Muscle of leg (tissue), 11 donors: ENCODE results near the gene ASH1L. TPM values are rescaled to one million over a fixed set of nuclear protein-coding genes. Genes with fewer than 3 reads are reported as not detected.
"Not testable (repeated sequence)": the region's sequence is repeated elsewhere in the genome, so short reads cannot be mapped to it uniquely, and the experiment has no call there.

Experiments used
- DNase-seq: peaks from one replicate; pipeline ENCODE4 v3.0.0; 2013
- H3K27ac ChIP-seq: one replicate; pipeline ENCODE4 v1.5.1; 2013; ENCODE audit warnings: mild to moderate bottlenecking, low read length, control low read depth
- H3K27me3 ChIP-seq: one replicate; pipeline ENCODE4 v1.6.1; 2013; ENCODE audit warnings: low read length; ENCODE audit not compliant: control insufficient read depth, insufficient read depth
- H3K36me3 ChIP-seq: one replicate; pipeline ENCODE4 v1.6.1; 2013; ENCODE audit warnings: low read length; ENCODE audit not compliant: control insufficient read depth, insufficient read depth
- H3K4me1 ChIP-seq: one replicate; pipeline ENCODE4 v1.6.1; 2013; ENCODE audit warnings: low read length; ENCODE audit not compliant: control insufficient read depth, insufficient read depth
- H3K4me3 ChIP-seq: one replicate; pipeline ENCODE4 v1.5.1; 2013; ENCODE audit warnings: low read length, control low read depth
- H3K9me3 ChIP-seq: replicated peaks from 2 replicates; pipeline ENCODE4 v1.6.1; 2013; ENCODE audit warnings: low read depth, low read length; ENCODE audit not compliant: control insufficient read depth
- WGBS: methylation state at CpG from one replicate; pipeline ENCODE4 v1.1.5; 2013; ENCODE audit warnings: missing lambda C conversion rate; ENCODE audit not compliant: insufficient coverage; 5-methylcytosine and 5-hydroxymethylcytosine counted together
- polyA plus RNA-seq, 8 donors: library from polyadenylated mRNA; unstranded; fragments of 120-200 nt; gene quantifications; one replicate each; pipeline versions ENCODE4 v1.2.1 to v1.2.3, GENCODE V29; 2013; ENCODE audit warnings: inconsistent platforms in 1 of 8, low replicate concordance in 1 of 8; ENCODE audit not compliant: insufficient read length in 8 of 8, insufficient read depth in 1 of 8
- total RNA-seq: library from RNA; stranded (reverse); fragments of 120-200 nt; gene quantifications from one replicate; pipeline ENCODE4 v1.2.4, GENCODE V29; 2013

ASH1L gene
- total and polyA plus RNA-seq, 9 donors = 18.4 to 31.5 (median 25.1) TPM

- H3K4me1 ChIP-seq = peaks cover 11% of the 10 kb centered on the region
- no peak overlapping the region for H3K4me3 ChIP-seq
- H3K27ac ChIP-seq = no peak overlapping the region
- WGBS = 43% methylated on average over 6 of the region's 7 CpGs
- H3K36me3 ChIP-seq = no peaks in the 10 kb centered on the region
- H3K9me3 ChIP-seq = no peaks in the 10 kb centered on the region
- no peak for DNase-seq
- H3K27me3 ChIP-seq = peaks cover 49% of the 10 kb centered on the region
Measured at GRCh38 chr1:155297384-155297783, 265.2 kb downstream of the ASH1L start.

DNA sequence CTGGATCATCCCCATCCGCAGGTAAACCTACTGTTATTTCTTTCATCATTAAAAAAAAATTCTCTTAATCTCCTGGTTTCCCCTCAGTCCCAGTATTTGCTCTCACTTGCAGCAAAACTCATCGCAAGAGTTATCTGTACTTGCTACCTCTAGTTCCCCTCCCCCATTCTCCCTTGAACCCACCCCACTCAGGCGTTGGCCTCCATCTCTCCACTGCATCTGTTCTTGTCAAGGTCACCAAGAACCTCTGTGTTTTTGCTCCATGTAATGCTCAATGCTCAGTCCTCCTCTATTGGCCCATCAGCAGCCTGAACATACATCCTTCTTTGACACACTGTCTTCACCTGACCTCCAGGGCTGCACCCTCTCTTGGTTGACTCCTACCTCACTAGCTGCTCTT, 265.9 kb downstream of the ASH1L start:
- no peak for DNase-seq
- no peak overlapping the region for H3K4me3 ChIP-seq
- H3K27me3 ChIP-seq = peaks cover 52% of the 10 kb centered on the region
- WGBS = 80% methylated on average over 3 of the region's 3 CpGs
- H3K4me1 ChIP-seq = peaks cover 11% of the 10 kb centered on the region
- H3K27ac ChIP-seq = no peak overlapping the region
- H3K9me3 ChIP-seq = no peaks in the 10 kb centered on the region
- no peaks in the 10 kb centered on the region for H3K36me3 ChIP-seq

GRCh38 chr1:155295942-155296267, 266.7 kb downstream of the ASH1L start:
- Histone ChIP-seq H3K27ac (no peak overlapping the region), H3K4me3 (no peak overlapping the region), H3K4me1 (peaks cover 11% of the 10 kb centered on the region), H3K9me3 (no peaks in the 10 kb centered on the region), H3K27me3 (peaks cover 52% of the 10 kb centered on the region), H3K36me3 (no peaks in the 10 kb centered on the region)
- no peak for DNase-seq
- 88% methylated on average over 5 of the region's 7 CpGs for WGBS

- Histone ChIP-seq H3K27me3 (peaks cover 52% of the 10 kb centered on the region), H3K27ac (no peak overlapping the region), H3K36me3 (no peaks in the 10 kb centered on the region), H3K4me3 (no peak overlapping the region), H3K9me3 (no peaks in the 10 kb centered on the region), H3K4me1 (peaks cover 11% of the 10 kb centered on the region)
- DNase-seq = no peak
- 6% methylated on average over 36 of the region's 47 CpGs for WGBS
Measured at GRCh38 chr1:155295183-155295941, 267.2 kb downstream of the ASH1L start.

GRCh38 chr1:155294520-155295182, 268.0 kb downstream of the ASH1L start:
- no peaks in the 10 kb centered on the region for H3K9me3 ChIP-seq
- WGBS = 30% methylated on average over 38 of the region's 46 CpGs
- H3K36me3 ChIP-seq = no peaks in the 10 kb centered on the region
- no peak overlapping the region for H3K27ac ChIP-seq
- H3K4me3 ChIP-seq = no peak overlapping the region
- peaks cover 11% of the 10 kb centered on the region for H3K4me1 ChIP-seq
- peaks cover 52% of the 10 kb centered on the region for H3K27me3 ChIP-seq
- DNase-seq = no peak

DNA sequence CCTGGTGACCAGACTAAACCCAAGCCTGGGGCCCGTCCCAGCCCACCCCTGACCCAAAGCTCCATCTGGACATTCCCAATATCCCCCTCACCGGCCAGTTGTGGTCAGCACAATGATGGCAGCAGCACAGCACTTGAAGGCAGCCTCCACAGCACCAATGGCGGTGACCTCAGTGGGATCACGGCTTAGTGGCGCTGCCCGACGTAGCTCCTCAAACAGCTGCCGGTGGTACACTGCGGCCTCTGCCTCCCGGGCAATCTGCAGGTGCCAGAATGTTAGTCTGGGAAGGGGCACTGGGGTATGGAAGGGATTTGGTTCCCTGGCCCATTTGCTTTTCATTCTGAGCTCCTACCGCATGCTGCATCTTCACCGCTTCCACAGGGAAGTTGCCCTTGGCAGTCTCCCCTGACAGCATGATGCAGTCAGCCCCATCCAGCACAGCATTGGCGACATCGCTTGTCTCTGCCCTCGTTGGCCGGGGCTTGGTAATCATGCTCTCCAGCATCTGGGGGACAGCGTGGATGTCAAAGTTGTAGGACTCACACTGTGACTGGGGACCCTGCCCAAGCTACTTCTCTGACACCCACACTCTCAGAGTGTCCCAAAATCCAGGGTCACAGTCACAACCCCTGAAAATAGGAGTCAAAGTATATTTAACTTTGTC, 269.4 kb downstream of the ASH1L start:
- Histone ChIP-seq H3K4me3 (no peak overlapping the region), H3K27ac (no peak overlapping the region), H3K4me1 (peaks cover 11% of the 10 kb centered on the region), H3K36me3 (peaks cover 3% of the 10 kb centered on the region), H3K9me3 (no peaks in the 10 kb centered on the region), H3K27me3 (peaks cover 52% of the 10 kb centered on the region)
- 81% methylated on average over 16 of the region's 17 CpGs for WGBS
- no peak for DNase-seq

- WGBS = 100% methylated on average over 2 of the region's 10 CpGs
- H3K27me3 ChIP-seq = peaks cover 37% of the 10 kb centered on the region
- H3K4me1 ChIP-seq, H3K27ac ChIP-seq, DNase-seq, H3K4me3 ChIP-seq, H3K9me3 ChIP-seq, H3K36me3 ChIP-seq: not testable (repeated sequence)
Measured at GRCh38 chr1:155291006-155291405, 271.6 kb downstream of the ASH1L start.

GRCh38 chr1:155287987-155288543, 274.5 kb downstream of the ASH1L start:
- H3K27me3 ChIP-seq = peaks cover 8% of the 10 kb centered on the region
- DNase-seq = no peak
- WGBS = 93% methylated on average over 18 of the region's 21 CpGs
- no peaks in the 10 kb centered on the region for H3K9me3 ChIP-seq
- H3K4me3 ChIP-seq = no peak overlapping the region
- H3K36me3 ChIP-seq = peaks cover 7% of the 10 kb centered on the region
- no peak overlapping the region for H3K27ac ChIP-seq
- H3K4me1 ChIP-seq = no peaks in the 10 kb centered on the region

DNA sequence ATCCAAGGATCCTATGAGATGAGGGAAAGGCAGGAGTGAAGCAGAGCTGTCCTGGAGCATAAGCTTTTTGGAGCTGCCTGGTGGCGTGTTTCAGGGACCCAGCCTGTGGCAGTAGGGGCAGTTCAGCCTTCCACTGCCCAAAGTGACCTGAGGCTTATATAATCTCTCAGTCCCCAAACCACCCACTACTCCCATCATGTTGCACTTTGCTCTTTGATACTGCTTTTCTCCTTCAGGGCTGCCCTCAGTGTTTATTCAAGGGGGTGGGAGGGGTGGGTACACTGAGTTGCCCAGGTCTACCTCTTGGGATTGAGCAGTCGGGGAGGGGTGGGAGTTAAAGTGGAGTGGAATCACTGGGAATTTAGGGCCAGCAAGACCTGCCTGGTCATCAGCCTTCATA, 276.1 kb downstream of the ASH1L start:
- DNase-seq = no peak
- H3K27me3 ChIP-seq = no peaks in the 10 kb centered on the region
- H3K27ac ChIP-seq = no peak overlapping the region
- 86% methylated on average over 2 of the region's 2 CpGs for WGBS
- H3K9me3 ChIP-seq = no peaks in the 10 kb centered on the region
- H3K4me3 ChIP-seq = no peak overlapping the region
- peaks cover 11% of the 10 kb centered on the region for H3K36me3 ChIP-seq
- H3K4me1 ChIP-seq = no peaks in the 10 kb centered on the region

DNA sequence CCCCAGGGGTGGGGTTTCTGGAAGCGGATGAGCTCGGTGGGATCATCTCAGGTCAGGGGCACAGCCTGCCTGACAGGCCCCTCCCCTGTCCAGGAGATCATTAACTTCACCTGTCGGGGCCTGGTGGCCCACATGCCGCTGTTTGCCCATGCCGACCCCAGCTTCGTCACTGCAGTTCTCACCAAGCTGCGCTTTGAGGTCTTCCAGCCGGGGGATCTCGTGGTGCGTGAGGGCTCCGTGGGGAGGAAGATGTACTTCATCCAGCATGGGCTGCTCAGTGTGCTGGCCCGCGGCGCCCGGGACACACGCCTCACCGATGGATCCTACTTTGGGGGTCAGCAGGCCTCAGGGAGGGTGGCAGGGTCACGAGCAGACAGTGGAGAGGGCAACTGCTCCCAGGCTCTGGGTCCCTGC, 277.0 kb downstream of the ASH1L start:
- Histone ChIP-seq H3K36me3 (peaks cover 11% of the 10 kb centered on the region), H3K4me3 (no peak overlapping the region), H3K27ac (no peak overlapping the region), H3K4me1 (no peaks in the 10 kb centered on the region), H3K27me3 (no peaks in the 10 kb centered on the region), H3K9me3 (no peaks in the 10 kb centered on the region)
- DNase-seq = no peak
- 92% methylated on average over 17 of the region's 18 CpGs for WGBS
